Measurements from ENCODE around the gene TACC3.

Gene TACC3

GRCh38 chr4:1776521-1777161 is 55.3 kb downstream of the TACC3 start:
- no peak for DNase-seq (ENCODE audit: low read depth)

- DNase-seq (ENCODE audit: low read depth): no peak
Observed at GRCh38 chr4:1777822-1778641, 56.7 kb downstream of the TACC3 start.

GRCh38 chr4:1778642-1779392 is 57.5 kb downstream of the TACC3 start:
- DNase-seq (ENCODE audit: low read depth): no peak

GRCh38 chr4:1779588-1780382 is 58.5 kb downstream of the TACC3 start:
- no peak for DNase-seq (ENCODE audit: low read depth)

DNA sequence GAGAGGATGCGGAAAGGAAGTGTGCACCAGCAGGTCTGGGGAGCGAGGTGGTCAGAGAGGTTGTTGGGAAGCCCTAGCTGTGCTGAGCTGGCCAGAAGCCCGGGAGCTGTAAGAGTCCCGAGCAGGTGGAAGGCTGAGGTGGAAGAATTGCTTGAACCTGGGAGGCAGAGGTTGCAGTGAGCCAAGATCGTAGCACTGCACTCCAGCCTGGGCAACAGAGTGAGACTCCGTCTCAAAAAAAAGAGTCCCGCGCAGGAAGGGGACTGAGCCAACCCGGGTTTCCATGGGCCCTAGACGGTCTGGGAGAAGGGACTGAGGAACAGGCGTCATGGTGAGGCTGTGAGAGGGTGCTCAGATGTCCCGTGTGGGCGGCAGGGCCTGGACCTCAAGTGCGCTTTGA is 59.1 kb downstream of the TACC3 start:
- DNase-seq (ENCODE audit: low read depth): no peak

- no peak for DNase-seq (ENCODE audit: low read depth)
Observed at GRCh38 chr4:1783015-1783414, 61.7 kb downstream of the TACC3 start.

- DNase-seq (ENCODE audit: low read depth): no peak
Observed at GRCh38 chr4:1783970-1784369, 62.6 kb downstream of the TACC3 start.

DNA sequence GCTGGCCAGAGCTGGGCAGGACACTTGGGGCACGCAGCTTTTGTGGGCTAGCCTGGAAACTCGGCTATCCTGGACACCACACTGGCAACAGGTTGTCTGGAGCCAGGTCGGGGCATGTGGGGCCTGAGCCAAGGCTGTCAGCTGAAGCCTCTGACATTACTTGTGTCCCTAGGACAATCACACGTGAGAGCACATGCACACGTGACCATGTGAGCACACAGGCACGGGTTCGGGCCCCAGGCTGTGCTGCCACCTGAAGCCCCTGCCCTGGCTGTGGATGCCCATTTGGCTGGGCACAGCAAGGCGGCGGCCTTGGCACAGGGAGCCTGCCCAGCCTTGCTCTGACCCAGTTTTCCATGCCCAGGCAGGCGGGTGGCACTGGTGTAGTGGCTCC is 63.1 kb downstream of the TACC3 start:
- no peak for DNase-seq (ENCODE audit: low read depth)

GRCh38 chr4:1784789-1785591 is 63.7 kb downstream of the TACC3 start:
- peak; percentile 43 for DNase-seq (ENCODE audit: low read depth)

- DNase-seq (ENCODE audit: low read depth): no peak
Observed at GRCh38 chr4:1785592-1785991, 64.3 kb downstream of the TACC3 start.

GRCh38 chr4:1786544-1787362 is 65.4 kb downstream of the TACC3 start:
- DNase-seq (ENCODE audit: low read depth): no peak

DNA sequence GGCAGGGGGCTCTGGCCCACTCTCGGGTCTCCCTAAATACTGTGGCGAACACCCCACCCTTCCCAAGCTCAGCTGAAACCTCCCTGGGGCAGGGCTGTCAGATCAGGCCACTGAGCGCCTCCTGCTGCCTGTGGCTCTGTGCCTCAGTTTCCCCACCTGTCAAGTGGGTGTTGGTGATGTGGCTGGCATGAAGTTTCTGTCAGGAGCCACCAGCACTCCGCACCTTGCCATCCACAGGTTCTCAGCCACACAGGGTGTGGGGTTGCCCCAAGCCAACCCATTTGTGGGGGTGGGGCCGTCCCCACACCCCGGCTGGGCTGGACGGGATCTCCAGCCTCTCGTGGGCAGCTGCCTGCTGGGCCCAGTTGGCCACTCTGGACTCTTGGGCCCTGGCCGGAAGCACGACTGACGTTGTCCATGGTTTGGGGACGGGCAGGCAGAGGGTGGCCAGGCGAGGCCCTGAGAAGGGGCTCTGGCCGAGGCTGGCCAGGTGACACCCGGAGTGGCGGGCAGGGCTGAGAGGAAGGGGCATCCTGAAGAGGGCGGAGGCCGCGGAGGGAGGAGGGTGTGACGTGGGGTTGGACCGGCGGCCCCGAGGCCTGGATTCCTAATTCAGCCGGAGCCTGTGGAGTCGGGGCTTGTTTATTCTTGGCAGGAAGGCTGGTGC is 66.2 kb downstream of the TACC3 start:
- no peak for DNase-seq (ENCODE audit: low read depth)

DNA sequence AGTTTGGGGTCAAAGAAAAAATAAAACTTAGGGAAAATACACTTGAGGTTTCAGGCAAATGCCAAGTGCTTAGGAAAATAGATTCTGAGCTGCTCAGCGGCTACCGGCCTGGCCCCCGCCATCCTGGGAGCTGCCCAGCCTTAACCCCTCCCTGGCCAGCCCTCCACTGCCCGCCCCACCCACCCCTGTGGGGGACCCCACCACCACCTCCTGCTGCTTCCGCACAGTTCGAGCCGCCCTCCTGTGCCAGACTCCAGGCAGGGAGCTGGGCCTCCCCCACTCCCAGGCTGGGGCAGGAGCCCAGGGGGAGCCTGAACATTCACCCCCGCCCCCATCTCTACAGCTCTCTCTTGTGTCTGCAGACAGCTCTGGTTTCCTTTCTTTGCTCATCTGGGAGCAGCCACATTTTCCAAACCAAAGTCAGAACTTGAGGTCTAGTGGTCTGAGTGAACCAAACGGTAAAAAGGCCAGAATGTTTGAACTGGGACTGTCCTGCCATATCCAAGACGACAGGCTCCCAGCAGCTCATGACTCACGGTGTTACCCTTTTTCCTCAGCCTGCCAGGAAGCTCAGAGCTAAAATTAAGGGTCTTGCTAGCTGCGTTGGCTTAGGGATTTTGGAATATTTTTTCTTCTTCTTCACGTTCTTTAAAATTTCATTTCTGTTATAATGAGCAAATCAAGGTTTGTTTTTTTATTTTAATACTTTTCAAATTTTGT is 67.1 kb downstream of the TACC3 start:
- no peak for DNase-seq (ENCODE audit: low read depth)

DNA sequence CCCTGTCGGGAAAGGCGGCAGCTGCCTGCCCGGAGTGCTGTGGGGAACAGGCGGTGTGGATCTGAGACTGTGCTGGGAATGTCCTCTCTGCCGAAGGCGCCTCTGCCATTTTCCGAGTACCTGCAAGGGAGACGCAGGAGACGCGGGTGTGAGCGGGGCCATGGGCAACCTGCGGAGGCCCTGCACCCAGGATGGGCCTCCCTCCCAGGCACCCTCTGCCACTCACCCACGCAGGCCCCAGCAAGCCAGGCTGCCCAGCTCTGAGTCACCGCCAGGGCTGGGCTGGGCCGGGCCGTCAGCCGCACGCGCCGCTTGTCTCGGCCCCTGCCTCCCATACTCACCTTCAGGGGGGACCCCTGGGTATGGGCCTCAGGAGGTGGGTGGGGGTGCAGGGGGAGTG is 68.2 kb downstream of the TACC3 start:
- no peak for DNase-seq (ENCODE audit: low read depth)

GRCh38 chr4:1790005-1790404 is 68.7 kb downstream of the TACC3 start:
- no peak for DNase-seq (ENCODE audit: low read depth)

- DNase-seq (ENCODE audit: low read depth): no peak
Observed at GRCh38 chr4:1792158-1792831, 71.0 kb downstream of the TACC3 start.

- DNase-seq (ENCODE audit: low read depth): no peak
Observed at GRCh38 chr4:1792832-1793495, 71.6 kb downstream of the TACC3 start, which contains the start of gene FGFR3. FGFR3 (plus strand) TSS chr4:1793293; CDS start chr4:1793935, 642 bp downstream.

GRCh38 chr4:1793496-1793840 is 72.1 kb downstream of the TACC3 start:
- no peak for DNase-seq (ENCODE audit: low read depth)

Data from amniotic epithelial cell (primary cell).